HCT116 (cell line): ENCODE data around the gene ADCY10. TPM values are rescaled to one million over a fixed set of nuclear protein-coding genes. Genes with fewer than 3 reads are reported as not detected.

Experiments
- ATAC-seq: fragments of 200-7000 bp; cut with Tn5 transposase; 2 replicates; pipeline ENCODE4 v1.9.1; 2020; ENCODE audit warnings: mild to moderate bottlenecking, moderate library complexity
- BruUV-seq: library from RNA; stranded (reverse); fragments of 400-500 nt; replicated peaks from 2 replicates; lab custom pipeline; 2021; lab: Mats Ljungman, UMichigan
- CTCF ChIA-PET: fragments of 300-600 bp; sonication (Branson Sonifier 250); formaldehyde crosslinking; loops from one replicate; lab custom pipeline; 2021; ENCODE audit warnings: antibody characterized with exemption; lab: Charles Lee
- POLR2A ChIA-PET: fragments of 300-600, 350-600 bp; sonication (Branson Sonifier 250); formaldehyde crosslinking; loops from one replicate; lab custom pipeline; 2021; ENCODE audit warnings: antibody characterized with exemption; lab: Charles Lee
- RAD21 ChIA-PET, 2 experiments: fragments of 300-600 bp; sonication (Branson Sonifier 250); formaldehyde crosslinking; loops; one replicate each; lab custom pipeline; 2023; ENCODE audit warnings: low total read pairs in 2 of 2; ENCODE audit not compliant: uncharacterized antibody in 2 of 2, unreplicated experiment in 2 of 2, low non-redundant PET in 1 of 2; lab: Charles Lee
- DNase-seq: peaks from one replicate; pipeline ENCODE4 v3.0.0-alpha.2; 2010; ENCODE audit warnings: low read depth, low spot score
- H2AFZ ChIP-seq: fragments of 200-600 bp; shearing (Covaris generic), sonication (generic); 2 replicates; pipeline ENCODE4 v1.6.1; 2017; ENCODE audit warnings: low read depth, mixed run types, mixed read lengths, antibody characterized with exemption, low read length; ENCODE audit not compliant: poor library complexity, severe bottlenecking
- H3K27ac ChIP-seq: 2 replicates; pipeline ENCODE4 v1.5.1; 2012; ENCODE audit warnings: low read depth, low read length
- H3K27me3 ChIP-seq: fragments of 200-600 bp; sonication (generic); 2 replicates; pipeline ENCODE4 v1.6.1; 2016; ENCODE audit warnings: mixed run types, low read length, mixed read lengths; ENCODE audit not compliant: insufficient read depth
- H3K36me3 ChIP-seq, 2 experiments: fragments of 200-500 bp in 1 of 2; fragments of 200-600 bp in 1 of 2; sonication (Bioruptor generic) in 1 of 2; sonication (generic) in 1 of 2; 2 replicates each; pipeline versions ENCODE4 v1.5.1 to v1.6.1; 2014 to 2016; ENCODE audit warnings: low read length in 2 of 2, inconsistent platforms in 1 of 2, mixed read lengths in 1 of 2, mixed run types in 1 of 2; ENCODE audit not compliant: insufficient read depth in 2 of 2, control insufficient read depth in 1 of 2
- H3K4me1 ChIP-seq, 2 experiments: fragments of 200-600 bp in 1 of 2; sonication (generic) in 1 of 2; 2 replicates each; pipeline versions ENCODE4 v1.5.1 to v1.6.1; 2012 to 2017; ENCODE audit warnings: low read length in 2 of 2, inconsistent platforms in 1 of 2, mild to moderate bottlenecking in 1 of 2, mixed read lengths in 1 of 2, mixed run types in 1 of 2, moderate library complexity in 1 of 2; ENCODE audit not compliant: insufficient read depth in 2 of 2, control insufficient read depth in 1 of 2
- H3K4me2 ChIP-seq: fragments of 200-600 bp; sonication (generic); 2 replicates; pipeline ENCODE4 v1.6.1; 2017; ENCODE audit warnings: mixed run types, low read length, mixed read lengths
- H3K4me3 ChIP-seq, 2 experiments: fragments of 200-600 bp in 1 of 2; sonication (generic) in 1 of 2; replicated peaks in 1 of 2; 2 replicates each; pipeline ENCODE4 v1.5.1; 2011 to 2016; ENCODE audit warnings: low read length in 2 of 2, control low read depth in 1 of 2, low read depth in 1 of 2, mild to moderate bottlenecking in 1 of 2, mixed read lengths in 1 of 2, mixed run types in 1 of 2
- H3K79me2 ChIP-seq: fragments of 200-600 bp; sonication (generic); 2 replicates; pipeline ENCODE4 v1.6.1; 2017; ENCODE audit warnings: mild to moderate bottlenecking, mixed run types, low read length, moderate library complexity, mixed read lengths; ENCODE audit not compliant: insufficient read depth
- H3K9ac ChIP-seq: fragments of 200-600 bp; sonication (generic); 2 replicates; pipeline ENCODE4 v1.6.1; 2016; ENCODE audit warnings: low read length, mixed read lengths
- H3K9me2 ChIP-seq: fragments of 200-600 bp; sonication (generic), shearing (Covaris generic); 2 replicates; pipeline ENCODE4 v1.6.1; 2017; ENCODE audit warnings: mixed run types, mild to moderate bottlenecking, moderate library complexity; ENCODE audit not compliant: insufficient read depth
- H3K9me3 ChIP-seq, 2 experiments: fragments of 200-500 bp in 1 of 2; fragments of 200-600 bp in 1 of 2; sonication (Bioruptor generic) in 1 of 2; sonication (generic) in 1 of 2; 2 replicates each; pipeline ENCODE4 v1.6.1; 2014 to 2017; ENCODE audit warnings: low read length in 2 of 2, mixed read lengths in 2 of 2, inconsistent platforms in 1 of 2, low read depth in 1 of 2, mild to moderate bottlenecking in 1 of 2, mixed run types in 1 of 2, moderate library complexity in 1 of 2; ENCODE audit not compliant: control insufficient read depth in 1 of 2, insufficient read depth in 1 of 2
- H4K20me1 ChIP-seq: fragments of 200-600 bp; sonication (generic), shearing (Covaris generic); 2 replicates; pipeline ENCODE4 v1.6.1; 2017; ENCODE audit warnings: mixed run types, mild to moderate bottlenecking, moderate library complexity; ENCODE audit not compliant: insufficient read depth
- ATF3 ChIP-seq: IDR thresholded peaks from 2 replicates; pipeline ENCODE4 v1.6.1; 2012
- CTCF ChIP-seq, 3 experiments: fragments of 200-600 bp in 1 of 3; sonication (generic) in 1 of 3; IDR thresholded peaks in 2 of 3; conservative IDR thresholded peaks in 1 of 3; 2 replicates each; pipeline ENCODE4 v1.5.1; 2012 to 2017; ENCODE audit warnings: low read depth in 2 of 3, low read length in 2 of 3, antibody characterized with exemption in 1 of 3, borderline replicate concordance in 1 of 3, control low read depth in 1 of 3, mild to moderate bottlenecking in 1 of 3, mixed read lengths in 1 of 3, mixed run types in 1 of 3, moderate library complexity in 1 of 3; ENCODE audit not compliant: insufficient read depth in 1 of 3
- ELF1 ChIP-seq: IDR thresholded peaks from 2 replicates; pipeline ENCODE4 v1.6.1; 2012; ENCODE audit warnings: low read depth, borderline replicate concordance
- EZH2 ChIP-seq: fragments of 200-600 bp; sonication (generic); IDR thresholded peaks from 2 replicates; pipeline ENCODE4 v1.6.1; 2017; ENCODE audit warnings: antibody characterized with exemption, mixed run types
- FOSL1 ChIP-seq: IDR thresholded peaks from 2 replicates; pipeline ENCODE4 v1.6.1; 2012; ENCODE audit warnings: low read depth
- JUND ChIP-seq: IDR thresholded peaks from 2 replicates; pipeline ENCODE4 v1.6.1; 2012
- SIN3A ChIP-seq: IDR thresholded peaks from 2 replicates; pipeline ENCODE4 v1.6.1; 2012; ENCODE audit warnings: low read depth
- SRF ChIP-seq: IDR thresholded peaks from 2 replicates; pipeline ENCODE4 v1.6.1; 2012; ENCODE audit warnings: low read depth
- TCF7L2 ChIP-seq: IDR thresholded peaks from 2 replicates; pipeline ENCODE4 v1.7.0; 2011; ENCODE audit warnings: borderline replicate concordance, inconsistent platforms; ENCODE audit not compliant: insufficient read depth, insufficient read length; ENCODE audit errors: extremely low read depth
- ZBTB33 ChIP-seq: IDR thresholded peaks from 2 replicates; pipeline ENCODE4 v1.6.1; 2011; ENCODE audit warnings: mild to moderate bottlenecking, low read length, moderate library complexity; ENCODE audit not compliant: insufficient replicate concordance; ENCODE audit errors: extremely low read depth
- ZNF274 ChIP-seq: fragments of 200-500 bp; sonication (Bioruptor generic); IDR thresholded peaks from 2 replicates; pipeline ENCODE4 v1.6.1; 2014; ENCODE audit warnings: mild to moderate bottlenecking, low read depth, low read length, inconsistent platforms
- intact Hi-C: fragments of 100-400 bp; cut with micrococcal nuclease; formaldehyde crosslinking; loops from 2 replicates; pipeline ENCODE4 v1.10.0; 2022
- total RNA-seq: library from RNA; stranded (reverse); gene quantifications from one replicate; pipeline ENCODE4 v1.2.1, GENCODE V29; 2021; ENCODE audit not compliant: unreplicated experiment

Gene ADCY10
- total RNA-seq, 1 experiment from 2014 or later = 0.30 TPM

GRCh38 chr1:167879508-167879907 is 34.4 kb downstream of the ADCY10 start:
- H3K36me3 ChIP-seq = no peaks in the 10 kb centered on the region
- ChIA-PET POLR2A (no interaction called here), CTCF (no interaction called here), RAD21 (no interaction called here)
- H3K79me2 ChIP-seq = no peaks in the 10 kb centered on the region
- intact Hi-C loops = no loop called here
- H3K9ac ChIP-seq = no peak overlapping the region
- BruUV-seq = no TSS peak
- H2AFZ ChIP-seq = no peak overlapping the region
- no peaks in the 10 kb centered on the region for H4K20me1 ChIP-seq
- ATAC-seq (no peak), DNase-seq (no peak)
- no peaks in the 10 kb centered on the region for H3K9me2 ChIP-seq
- no peak overlapping the region for H3K27ac ChIP-seq
- no peak overlapping the region for H3K4me2 ChIP-seq
- no peak for TF ChIP-seq ATF3
- no peak for TF ChIP-seq TCF7L2
- no peak for TF ChIP-seq ELF1
- no peak for TF ChIP-seq ZBTB33
- TF ChIP-seq JUND = no peak
- H3K27me3 ChIP-seq = no peaks in the 10 kb centered on the region
- H3K4me1 ChIP-seq = no peaks in the 10 kb centered on the region
- no peak overlapping the region for H3K4me3 ChIP-seq
- no peaks in the 10 kb centered on the region for H3K9me3 ChIP-seq

GRCh38 chr1:167878372-167879160 is 35.4 kb downstream of the ADCY10 start:
- H3K27ac ChIP-seq = no peak overlapping the region
- H3K27me3 ChIP-seq = no peaks in the 10 kb centered on the region
- no peak overlapping the region for H3K4me3 ChIP-seq
- H3K79me2 ChIP-seq = no peaks in the 10 kb centered on the region
- no peak for DNase-seq
- ChIA-PET CTCF (no interaction called here), POLR2A (no interaction called here)
- H3K36me3 ChIP-seq = no peaks in the 10 kb centered on the region
- H3K4me1 ChIP-seq = no peaks in the 10 kb centered on the region
- TF ChIP-seq EZH2 = no peak
- TF ChIP-seq CTCF (IDR thresholded peaks at IDR 0.05 in 2 of 3, conservative IDR thresholded peaks at IDR 0.05 in 1 of 3; ENCODE audit: borderline replicate concordance in 1 of 3, insufficient read depth in 1 of 3, low read depth in 2 of 3, low read length in 2 of 3) = peak in 1 of 3 experiments; percentile 10; a peak in 1 of 6 replicates
- TF ChIP-seq FOSL1 = no peak
- TF ChIP-seq SIN3A = no peak
- no peak for TF ChIP-seq ZNF274
- no peak for TF ChIP-seq SRF
- TF ChIP-seq, all 23 proteins: peak for 1
- Histone ChIP-seq H3K9me3 (no peaks in the 10 kb centered on the region), H3K9ac (no peak overlapping the region), H2AFZ (no peak overlapping the region), H3K9me2 (no peaks in the 10 kb centered on the region), H4K20me1 (no peaks in the 10 kb centered on the region), H3K4me2 (no peak overlapping the region)
- BruUV-seq = no TSS peak
- RAD21 ChIA-PET = no interaction called here
- intact Hi-C loops = no loop called here
- peak; percentile 64; the same call in 1 of the 2 replicates for ATAC-seq
